NCI-H1092 (cell line): ENCODE measurements around the gene SLC25A53.
"Not testable (repeated sequence)": the region's sequence is repeated elsewhere in the genome, so short reads cannot be mapped to it uniquely, and the experiment has no call there.

Experiments used
- DNase-seq: peaks from one replicate; lab custom pipeline; 2025; lab: John Stamatoyannopoulos, UW

Gene SLC25A53

GRCh38 chrX:104054956-104055355, 101.9 kb downstream of the SLC25A53 start:
- not testable (repeated sequence) for DNase-seq
